ENCODE data around the gene PGM5.

PGM5 gene

DNA sequence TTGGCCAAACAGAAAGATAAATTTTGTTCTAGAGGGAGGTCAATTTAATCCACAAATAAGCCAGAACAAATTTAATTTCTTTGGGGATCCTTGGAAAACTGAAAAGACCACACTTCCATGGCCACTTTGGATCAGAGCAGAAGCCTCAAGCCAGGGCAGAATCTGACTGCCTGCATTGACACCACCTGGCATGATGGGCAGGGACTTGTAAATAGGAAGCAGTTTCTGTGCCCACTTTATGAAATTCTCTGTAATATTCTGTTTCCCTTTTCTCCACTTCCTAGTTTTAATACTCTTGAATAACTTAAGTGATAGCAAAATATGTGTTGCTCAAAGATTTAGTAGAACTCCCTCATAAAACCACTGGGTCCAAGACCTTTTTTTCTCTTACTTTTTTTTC, 191.0 kb downstream of the PGM5 start:
- no peaks in the 10 kb centered on the region for H3K9me3 ChIP-seq (ENCODE audit: control insufficient read depth, insufficient read depth, low read length)
- H3K27ac ChIP-seq (ENCODE audit: low read length), result no peak overlapping the region

DNA sequence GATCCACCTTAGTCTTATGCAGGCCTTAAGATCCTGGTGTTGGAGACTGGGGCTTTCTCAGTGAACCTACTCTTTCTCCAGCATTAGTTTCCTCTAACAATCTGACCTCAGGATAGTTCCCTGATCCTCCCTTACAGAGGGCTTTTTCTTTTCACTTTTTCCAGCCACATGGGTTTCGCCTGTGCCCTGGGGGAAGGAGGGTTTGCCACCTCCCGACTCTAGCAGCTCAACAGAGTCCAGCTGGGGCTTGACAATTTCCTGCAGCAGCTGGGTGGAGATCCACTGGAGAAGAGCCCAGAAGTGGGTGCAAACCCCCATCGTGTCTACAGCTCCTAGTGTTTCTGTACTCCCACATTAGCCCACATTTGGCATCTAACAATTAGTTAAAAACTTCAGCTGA, 191.8 kb downstream of the PGM5 start:
- WGBS (ENCODE audit: insufficient coverage, insufficient read length), result no CpG with 5 or more reads among the region's 3 CpGs
- no peak overlapping the region for H3K27ac ChIP-seq (ENCODE audit: low read length)
- H3K27me3 ChIP-seq (ENCODE audit: control insufficient read depth, insufficient read depth, low read length), result no peaks in the 10 kb centered on the region
- no peak for DNase-seq (ENCODE audit: low read depth, low spot score)
- no peaks in the 10 kb centered on the region for H3K36me3 ChIP-seq (ENCODE audit: control insufficient read depth, insufficient read depth, low read length)
- no peaks in the 10 kb centered on the region for H3K9me3 ChIP-seq (ENCODE audit: control insufficient read depth, insufficient read depth, low read length)
- no peak overlapping the region for H3K4me3 ChIP-seq (ENCODE audit: low read length)
- no peaks in the 10 kb centered on the region for H3K4me1 ChIP-seq (ENCODE audit: control insufficient read depth, insufficient read depth, low read length)

More for the DNA sequence above, 191.0 kb downstream of the PGM5 start:
- Histone ChIP-seq H3K36me3 (ENCODE audit: control insufficient read depth, insufficient read depth, low read length) (no peaks in the 10 kb centered on the region), H3K27me3 (ENCODE audit: control insufficient read depth, insufficient read depth, low read length) (no peaks in the 10 kb centered on the region), H3K4me3 (ENCODE audit: low read length) (no peak overlapping the region), H3K4me1 (ENCODE audit: control insufficient read depth, insufficient read depth, low read length) (no peaks in the 10 kb centered on the region)
- no peak for DNase-seq (ENCODE audit: low read depth, low spot score)

DNA sequence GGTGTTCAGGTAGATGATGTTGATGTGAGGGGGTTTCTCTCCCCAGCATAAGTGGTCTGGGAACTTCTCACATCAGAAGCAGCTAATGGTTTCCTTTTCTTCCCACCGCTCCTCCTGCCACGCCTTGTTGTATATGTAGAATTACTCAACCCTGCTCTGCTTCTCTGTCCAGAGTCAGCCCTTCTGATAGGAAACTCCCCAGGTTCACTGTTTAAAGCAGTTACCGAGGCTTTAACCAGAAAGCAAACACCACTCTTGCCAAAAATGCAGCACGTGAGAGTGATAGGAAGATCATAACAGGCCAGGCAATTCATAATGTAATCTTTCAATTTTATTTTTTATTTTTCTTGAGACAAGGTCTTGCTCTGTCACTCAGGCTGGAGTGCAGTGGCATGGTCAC, 194.8 kb downstream of the PGM5 start:
- H3K27me3 ChIP-seq (ENCODE audit: control insufficient read depth, insufficient read depth, low read length), result no peaks in the 10 kb centered on the region
- no peak for DNase-seq (ENCODE audit: low read depth, low spot score)
- H3K4me1 ChIP-seq (ENCODE audit: control insufficient read depth, insufficient read depth, low read length), result no peaks in the 10 kb centered on the region
- WGBS (ENCODE audit: insufficient coverage, insufficient read length), result no CpG with 5 or more reads among the region's 4 CpGs
- H3K36me3 ChIP-seq (ENCODE audit: control insufficient read depth, insufficient read depth, low read length), result no peaks in the 10 kb centered on the region
- no peak overlapping the region for H3K4me3 ChIP-seq (ENCODE audit: low read length)
- H3K27ac ChIP-seq (ENCODE audit: low read length), result no peak overlapping the region
- no peaks in the 10 kb centered on the region for H3K9me3 ChIP-seq (ENCODE audit: control insufficient read depth, insufficient read depth, low read length)

DNA sequence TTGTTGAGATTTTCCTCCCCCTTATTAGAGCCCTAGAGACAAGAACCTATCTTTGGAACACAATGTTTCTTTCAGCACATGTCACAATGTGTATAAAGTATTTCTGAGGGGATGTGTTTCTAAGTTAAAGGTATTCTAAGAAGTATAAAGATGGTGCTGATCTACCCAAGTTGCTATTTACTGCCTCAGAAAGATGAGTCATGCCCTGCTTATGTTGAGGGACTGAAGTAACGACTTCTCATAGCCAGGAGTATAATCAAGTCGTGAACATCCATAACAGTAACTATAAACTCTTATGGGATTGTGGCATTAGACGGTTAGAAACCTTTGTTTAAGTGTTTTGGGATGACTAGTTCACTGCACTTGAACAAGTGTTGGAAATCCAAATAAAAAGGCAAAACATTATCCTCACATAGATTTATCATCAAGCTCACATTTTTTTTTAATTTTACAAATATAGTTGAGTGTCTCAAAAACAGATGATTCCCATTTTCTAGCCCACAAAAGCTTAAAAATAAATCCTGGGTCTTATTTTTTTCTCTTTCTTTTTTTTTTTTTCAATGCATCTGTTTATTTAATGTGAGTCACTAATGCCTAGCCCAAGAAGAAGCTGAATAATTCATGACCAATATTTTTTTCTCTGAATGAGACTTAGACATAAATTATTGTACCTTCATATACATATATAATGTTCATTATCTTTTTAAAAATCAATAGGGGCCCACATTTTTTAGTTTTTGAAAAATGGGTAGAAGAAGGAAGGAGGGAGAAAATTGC, 196.5 kb downstream of the PGM5 start:
- no peak for DNase-seq (ENCODE audit: low read depth, low spot score)
- H3K27ac ChIP-seq (ENCODE audit: low read length), result no peak overlapping the region
- WGBS (ENCODE audit: insufficient coverage, insufficient read length), result no CpG with 5 or more reads among the region's 3 CpGs

DNA sequence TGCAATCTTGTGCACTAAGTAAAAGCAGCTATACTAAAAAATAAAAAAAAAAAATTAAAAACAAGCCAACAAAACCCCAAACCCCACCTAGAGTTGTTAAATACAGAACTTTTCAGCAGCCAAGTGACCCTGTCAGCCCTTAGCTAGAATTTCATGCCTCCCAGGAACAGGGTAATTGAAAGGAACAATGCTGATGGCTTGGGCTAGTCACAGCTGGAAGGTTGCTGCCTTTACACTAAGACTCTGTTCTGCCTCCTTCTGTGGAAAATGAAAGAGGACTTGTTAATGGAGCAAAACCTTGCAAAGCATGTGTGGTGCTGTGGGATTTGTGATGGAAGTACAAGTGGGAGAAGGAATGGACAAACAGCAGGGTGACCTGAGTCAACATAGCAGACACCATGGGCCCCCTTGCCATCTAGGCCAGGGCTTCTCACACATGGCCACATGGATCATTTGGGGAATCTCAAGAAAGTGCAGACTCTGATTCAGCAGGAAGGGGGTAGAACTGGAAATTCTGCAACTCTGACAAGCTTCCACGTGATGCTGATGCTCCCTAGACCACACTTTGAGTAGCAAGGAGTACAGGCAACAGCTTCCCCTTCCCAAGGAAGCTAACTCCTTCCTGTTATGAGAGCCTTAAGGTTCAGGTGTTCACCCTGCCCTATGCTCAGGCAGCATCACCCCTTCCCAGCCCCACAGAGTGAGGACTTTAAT, 199.2 kb downstream of the PGM5 start:
- DNase-seq (ENCODE audit: low read depth, low spot score), result no peak
- no peak overlapping the region for H3K27ac ChIP-seq (ENCODE audit: low read length)
- H3K9me3 ChIP-seq (ENCODE audit: control insufficient read depth, insufficient read depth, low read length), result no peaks in the 10 kb centered on the region
- no CpG with 5 or more reads among the region's 1 CpG for WGBS (ENCODE audit: insufficient coverage, insufficient read length)
- peaks cover 2% of the 10 kb centered on the region; the same call in 1 of the 2 replicates for H3K4me1 ChIP-seq (ENCODE audit: control insufficient read depth, insufficient read depth, low read length)
- no peaks in the 10 kb centered on the region for H3K27me3 ChIP-seq (ENCODE audit: control insufficient read depth, insufficient read depth, low read length)
- no peaks in the 10 kb centered on the region for H3K36me3 ChIP-seq (ENCODE audit: control insufficient read depth, insufficient read depth, low read length)
- no peak overlapping the region for H3K4me3 ChIP-seq (ENCODE audit: low read length)

More for the DNA sequence above, 196.5 kb downstream of the PGM5 start:
- Histone ChIP-seq H3K9me3 (ENCODE audit: control insufficient read depth, insufficient read depth, low read length) (no peaks in the 10 kb centered on the region), H3K36me3 (ENCODE audit: control insufficient read depth, insufficient read depth, low read length) (no peaks in the 10 kb centered on the region), H3K4me3 (ENCODE audit: low read length) (no peak overlapping the region), H3K27me3 (ENCODE audit: control insufficient read depth, insufficient read depth, low read length) (no peaks in the 10 kb centered on the region), H3K4me1 (ENCODE audit: control insufficient read depth, insufficient read depth, low read length) (no peaks in the 10 kb centered on the region)

DNA sequence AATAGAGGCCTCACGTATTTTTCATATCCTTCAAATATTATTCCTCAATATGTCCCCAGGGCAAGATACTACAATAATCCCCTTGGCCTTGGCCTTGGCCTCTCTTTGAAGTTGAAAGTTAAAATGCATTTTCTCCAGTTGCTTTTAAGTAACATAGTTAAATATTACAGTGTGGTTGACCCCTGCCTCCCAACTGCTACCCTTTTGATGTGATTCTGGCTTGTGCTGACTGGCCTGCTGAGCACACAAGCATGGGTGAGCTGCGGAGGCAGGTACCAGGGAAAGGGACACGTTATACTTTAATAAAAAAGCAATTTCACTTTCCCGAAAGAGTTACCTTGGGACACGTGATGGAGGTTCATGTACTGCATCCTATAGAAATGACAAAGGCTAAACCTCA, 202.1 kb downstream of the PGM5 start:
- no peaks in the 10 kb centered on the region for H3K9me3 ChIP-seq (ENCODE audit: control insufficient read depth, insufficient read depth, low read length)
- H3K4me1 ChIP-seq (ENCODE audit: control insufficient read depth, insufficient read depth, low read length), result peaks cover 2% of the 10 kb centered on the region; the same call in 1 of the 2 replicates
- no peaks in the 10 kb centered on the region for H3K27me3 ChIP-seq (ENCODE audit: control insufficient read depth, insufficient read depth, low read length)
- no peak for DNase-seq (ENCODE audit: low read depth, low spot score)
- no peak overlapping the region for H3K4me3 ChIP-seq (ENCODE audit: low read length)
- H3K27ac ChIP-seq (ENCODE audit: low read length), result no peak overlapping the region
- H3K36me3 ChIP-seq (ENCODE audit: control insufficient read depth, insufficient read depth, low read length), result no peaks in the 10 kb centered on the region
- no CpG with 5 or more reads among the region's 5 CpGs for WGBS (ENCODE audit: insufficient coverage, insufficient read length)

DNA sequence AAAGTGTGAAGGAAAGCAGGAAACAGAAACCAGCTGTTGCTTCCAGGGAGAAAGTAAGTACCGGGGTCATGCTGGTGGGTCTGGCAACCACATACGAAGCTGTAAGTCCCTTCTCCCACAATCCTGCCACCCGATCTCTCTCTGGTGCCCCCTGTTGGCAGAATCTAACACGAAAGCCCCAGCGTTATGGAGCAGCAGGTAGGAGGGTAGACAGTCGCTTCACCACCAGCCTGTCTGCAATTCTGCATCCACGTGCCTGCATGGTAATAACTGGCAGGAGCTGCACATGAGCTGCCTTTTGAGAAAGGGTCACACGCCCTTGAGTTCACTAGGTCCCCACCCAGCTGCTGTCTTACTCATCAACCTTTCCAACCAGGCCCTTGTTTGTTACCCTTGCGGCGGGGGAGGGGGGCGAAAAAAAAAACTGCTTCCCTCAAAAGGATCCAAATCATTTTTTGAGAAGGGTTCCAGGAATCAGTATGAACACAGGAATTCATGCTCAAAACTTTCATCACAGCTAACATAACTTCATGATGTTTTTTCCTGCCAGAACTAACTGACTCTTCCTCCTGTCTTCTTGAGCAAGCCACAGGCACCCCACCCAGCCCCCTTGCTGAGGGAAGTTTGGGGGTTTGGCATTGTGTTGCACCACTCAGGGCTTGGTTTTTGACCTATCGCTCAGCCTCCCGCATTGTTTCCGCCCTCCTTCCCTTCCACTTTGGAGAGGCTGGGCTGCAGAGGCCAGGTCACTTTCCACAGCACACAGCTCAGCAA, 203.8 kb downstream of the PGM5 start:
- Histone ChIP-seq H3K27ac (ENCODE audit: low read length) (no peak overlapping the region), H3K4me1 (ENCODE audit: control insufficient read depth, insufficient read depth, low read length) (peaks cover 2% of the 10 kb centered on the region; the same call in 1 of the 2 replicates), H3K9me3 (ENCODE audit: control insufficient read depth, insufficient read depth, low read length) (no peaks in the 10 kb centered on the region), H3K27me3 (ENCODE audit: control insufficient read depth, insufficient read depth, low read length) (no peaks in the 10 kb centered on the region), H3K4me3 (ENCODE audit: low read length) (no peak overlapping the region), H3K36me3 (ENCODE audit: control insufficient read depth, insufficient read depth, low read length) (no peaks in the 10 kb centered on the region)
- WGBS (ENCODE audit: insufficient coverage, insufficient read length), result no CpG with 5 or more reads among the region's 14 CpGs
- peak; percentile 58 for DNase-seq (ENCODE audit: low read depth, low spot score)

DNA sequence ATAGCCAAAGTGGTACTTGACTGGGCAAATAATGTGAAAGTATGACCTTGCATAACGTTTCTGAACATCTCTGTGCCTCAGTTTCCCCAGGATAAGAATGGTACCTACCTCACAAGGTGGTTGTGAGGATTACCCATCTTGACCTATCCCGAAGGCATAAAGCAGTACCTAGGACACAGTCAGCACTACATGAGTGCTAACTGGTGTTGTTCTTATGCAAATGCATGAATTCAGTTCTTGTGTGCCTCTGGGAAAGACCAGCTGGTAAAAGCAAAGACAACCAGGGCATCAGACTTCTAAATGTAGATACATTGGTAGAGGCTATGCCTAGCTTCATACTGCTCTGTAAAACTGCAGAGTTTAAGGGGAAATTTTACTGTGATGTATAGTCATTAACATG, 206.1 kb downstream of the PGM5 start:
- no CpG with 5 or more reads among the region's 2 CpGs for WGBS (ENCODE audit: insufficient coverage, insufficient read length)
- no peak overlapping the region for H3K4me3 ChIP-seq (ENCODE audit: low read length)
- no peaks in the 10 kb centered on the region for H3K9me3 ChIP-seq (ENCODE audit: control insufficient read depth, insufficient read depth, low read length)
- no peak for DNase-seq (ENCODE audit: low read depth, low spot score)
- H3K36me3 ChIP-seq (ENCODE audit: control insufficient read depth, insufficient read depth, low read length), result no peaks in the 10 kb centered on the region
- H3K4me1 ChIP-seq (ENCODE audit: control insufficient read depth, insufficient read depth, low read length), result peaks cover 2% of the 10 kb centered on the region; the same call in 1 of the 2 replicates
- no peaks in the 10 kb centered on the region for H3K27me3 ChIP-seq (ENCODE audit: control insufficient read depth, insufficient read depth, low read length)
- H3K27ac ChIP-seq (ENCODE audit: low read length), result no peak overlapping the region

DNA sequence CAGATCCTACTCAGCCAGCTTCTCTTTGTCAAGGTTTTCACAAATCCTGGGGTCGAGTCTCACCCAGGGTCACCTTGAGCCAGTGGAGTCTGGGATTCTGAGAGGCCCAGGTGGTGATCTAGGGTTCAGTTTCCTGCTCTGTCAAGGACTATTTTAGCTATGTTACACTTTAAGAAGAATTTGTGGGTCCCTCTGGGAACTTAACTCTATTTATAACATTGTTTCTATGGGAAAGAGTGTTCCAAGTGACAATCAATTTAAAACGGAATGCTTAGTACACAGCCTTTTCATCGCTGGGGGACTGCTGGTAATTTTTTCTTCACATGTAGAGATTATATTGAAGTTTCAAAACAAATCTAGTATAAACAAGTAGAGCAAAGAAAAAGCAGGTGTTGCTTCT, 211.2 kb downstream of the PGM5 start:
- Histone ChIP-seq H3K27ac (ENCODE audit: low read length) (no peak overlapping the region), H3K27me3 (ENCODE audit: control insufficient read depth, insufficient read depth, low read length) (no peaks in the 10 kb centered on the region), H3K4me3 (ENCODE audit: low read length) (no peak overlapping the region), H3K9me3 (ENCODE audit: control insufficient read depth, insufficient read depth, low read length) (no peaks in the 10 kb centered on the region), H3K36me3 (ENCODE audit: control insufficient read depth, insufficient read depth, low read length) (no peaks in the 10 kb centered on the region), H3K4me1 (ENCODE audit: control insufficient read depth, insufficient read depth, low read length) (no peaks in the 10 kb centered on the region)
- WGBS (ENCODE audit: insufficient coverage, insufficient read length), result no CpG with 5 or more reads among the region's 3 CpGs
- DNase-seq (ENCODE audit: low read depth, low spot score), result no peak

DNA sequence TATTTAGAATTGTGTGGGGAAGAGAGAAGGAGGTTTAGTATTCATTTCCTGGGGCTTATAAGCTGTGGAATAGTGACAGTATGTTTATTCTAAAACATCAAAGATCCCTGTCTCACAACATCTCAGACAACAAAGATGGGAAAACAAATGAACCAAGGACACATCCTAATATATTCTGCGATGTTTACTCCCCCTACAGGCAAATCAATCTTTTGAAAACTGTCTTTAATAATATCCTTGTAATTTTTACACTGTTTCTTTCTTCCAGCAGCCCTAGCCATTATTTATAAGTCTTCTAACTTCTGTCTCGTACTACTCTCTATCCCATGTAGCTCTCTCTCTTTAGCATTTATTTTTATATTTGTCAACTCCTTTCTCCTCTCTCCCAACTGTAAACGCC, 217.7 kb downstream of the PGM5 start:
- Histone ChIP-seq H3K27ac (ENCODE audit: low read length) (no peak overlapping the region), H3K9me3 (ENCODE audit: control insufficient read depth, insufficient read depth, low read length) (no peaks in the 10 kb centered on the region), H3K27me3 (ENCODE audit: control insufficient read depth, insufficient read depth, low read length) (no peaks in the 10 kb centered on the region), H3K36me3 (ENCODE audit: control insufficient read depth, insufficient read depth, low read length) (no peaks in the 10 kb centered on the region), H3K4me1 (ENCODE audit: control insufficient read depth, insufficient read depth, low read length) (no peaks in the 10 kb centered on the region), H3K4me3 (ENCODE audit: low read length) (no peak overlapping the region)
- DNase-seq (ENCODE audit: low read depth, low spot score), result no peak
- no CpG with 5 or more reads among the region's 3 CpGs for WGBS (ENCODE audit: insufficient coverage, insufficient read length)
